Heart left ventricle (tissue), 13 donors: ENCODE results near the gene C16orf86.
A peak's percentile ranks its signal among the peaks of the same experiment; 100 is the strongest.

Experiments
- CTCF ChIP-seq, 12 donors: fragments of 200-600 bp; sonication (generic) in 4 of 12; IDR thresholded peaks; one replicate each; pipeline versions ENCODE4 v1.5.0 to v1.8.0; 2018 to 2022; ENCODE audit warnings: antibody characterized with exemption in 12 of 12, mild to moderate bottlenecking in 5 of 12
- POLR2A ChIP-seq, 2 donors: fragments of 450-650 bp; IDR thresholded peaks; one replicate each; pipeline ENCODE4 v1.6.1; 2017; ENCODE audit warnings: antibody characterized with exemption in 2 of 2, mild to moderate bottlenecking in 2 of 2, moderate library complexity in 2 of 2
- donor health status: ischemic (EF 13 %, LVEDD 7.1; RV severe dilation, severe dysfunction).
- donor health status: DM: no; HTN: yes; CAD: no.
- donor health status: DM: no; HTN: no; CAD: no.
- donor health status: ischemic (EF 25% LVEDD 6.9; RV normal size, moderate dysfunction).
- donor health status: ischemic (EF 25% LVEDD 5.7; RV mildly dilated, moderate dysfunction).
- donor health status: ischemic (EF 35%, LVEDD 5.7; RV mildly dilated, moderate dysfunction).
- donor health status: nonischemic (EF 11% LVEDD 7.7; RV severe dilation, severe dysfunction).
- donor health status: DM: yes; HTN: yes; CAD: no.
- donor health status: PGD.
- donor health status: ischemic (EF 29% LVEDD 5.4; RV normal size, mild dysfunction).
- donor health status: nonischemic (EF 23%, LVEDD 6.1; RV moderate dilation, normal function).

- TF ChIP-seq POLR2A (IDR thresholded peaks at IDR 0.05) (no peak), CTCF (IDR thresholded peaks at IDR 0.05) (peak in 1 of 12 donors; percentile 22)
Measured at GRCh38 chr16:67668495-67669157, 2.0 kb downstream of the C16orf86 start.
